Endothelial cell (in vitro differentiated cells): ENCODE data around the gene ATP6V0E2. TPM values are rescaled to one million over a fixed set of nuclear protein-coding genes. Genes with fewer than 3 reads are reported as not detected.

Source experiments
- DNase-seq: peaks from one replicate; pipeline ENCODE4 v3.0.0; 2021; ENCODE audit warnings: low spot score
- H3K27ac Mint-ChIP-seq: one replicate; pipeline ENCODE4 v1.8.0; 2021; ENCODE audit warnings: mixed read lengths, inconsistent platforms; ENCODE audit not compliant: unreplicated experiment
- H3K27me3 Mint-ChIP-seq: one replicate; pipeline ENCODE4 v1.8.0; 2021; ENCODE audit warnings: mild to moderate bottlenecking, moderate library complexity, mixed read lengths, inconsistent platforms; ENCODE audit not compliant: unreplicated experiment
- H3K36me3 Mint-ChIP-seq: one replicate; pipeline ENCODE4 v1.8.0; 2021; ENCODE audit warnings: mild to moderate bottlenecking, low read depth, mixed read lengths, inconsistent platforms; ENCODE audit not compliant: unreplicated experiment
- H3K4me1 Mint-ChIP-seq: one replicate; pipeline ENCODE4 v1.8.0; 2021; ENCODE audit warnings: mild to moderate bottlenecking, mixed read lengths, inconsistent platforms; ENCODE audit not compliant: unreplicated experiment
- H3K4me3 Mint-ChIP-seq: one replicate; pipeline ENCODE4 v1.8.0; 2021; ENCODE audit warnings: mild to moderate bottlenecking, mixed read lengths, inconsistent platforms; ENCODE audit not compliant: unreplicated experiment
- H3K9me3 Mint-ChIP-seq: one replicate; pipeline ENCODE4 v1.8.0; 2021; ENCODE audit warnings: mixed read lengths, inconsistent platforms; ENCODE audit not compliant: unreplicated experiment
- total RNA-seq: library from RNA; stranded (reverse); fragmentation: NEBNext Ultra II Directional; extraction: Animal tissue kit (Norgen Biotek cat#: 25700); gene quantifications from one replicate; pipeline ENCODE4 v1.2.1, GENCODE V29; 2021; ENCODE audit not compliant: unreplicated experiment
- TF ChIP-seq, protein P1 (sequence below): fragments of 200-600 bp; sonication (generic); IDR thresholded peaks from one replicate; pipeline ENCODE4 v1.5.0; 2021; ENCODE audit warnings: antibody characterized with exemption; ENCODE audit not compliant: unreplicated experiment

Gene ATP6V0E2
- total RNA-seq, 1 donor from 2014 or later: 18.5 TPM

- no peak for DNase-seq
- Mint-ChIP-seq H3K4me1 (peaks cover 3% of the 10 kb centered on the region), H3K27ac (no peak overlapping the region), H3K36me3 (peaks cover 9% of the 10 kb centered on the region), H3K9me3 (no peaks in the 10 kb centered on the region), H3K27me3 (peaks cover 11% of the 10 kb centered on the region), H3K4me3 (no peak overlapping the region)
- TF ChIP-seq, protein P1, sequence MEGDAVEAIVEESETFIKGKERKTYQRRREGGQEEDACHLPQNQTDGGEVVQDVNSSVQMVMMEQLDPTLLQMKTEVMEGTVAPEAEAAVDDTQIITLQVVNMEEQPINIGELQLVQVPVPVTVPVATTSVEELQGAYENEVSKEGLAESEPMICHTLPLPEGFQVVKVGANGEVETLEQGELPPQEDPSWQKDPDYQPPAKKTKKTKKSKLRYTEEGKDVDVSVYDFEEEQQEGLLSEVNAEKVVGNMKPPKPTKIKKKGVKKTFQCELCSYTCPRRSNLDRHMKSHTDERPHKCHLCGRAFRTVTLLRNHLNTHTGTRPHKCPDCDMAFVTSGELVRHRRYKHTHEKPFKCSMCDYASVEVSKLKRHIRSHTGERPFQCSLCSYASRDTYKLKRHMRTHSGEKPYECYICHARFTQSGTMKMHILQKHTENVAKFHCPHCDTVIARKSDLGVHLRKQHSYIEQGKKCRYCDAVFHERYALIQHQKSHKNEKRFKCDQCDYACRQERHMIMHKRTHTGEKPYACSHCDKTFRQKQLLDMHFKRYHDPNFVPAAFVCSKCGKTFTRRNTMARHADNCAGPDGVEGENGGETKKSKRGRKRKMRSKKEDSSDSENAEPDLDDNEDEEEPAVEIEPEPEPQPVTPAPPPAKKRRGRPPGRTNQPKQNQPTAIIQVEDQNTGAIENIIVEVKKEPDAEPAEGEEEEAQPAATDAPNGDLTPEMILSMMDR: no peak
These were observed 4.8 kb downstream of the ATP6V0E2 start for GRCh38 chr7:149878523-149878921.

- Mint-ChIP-seq H3K4me3 (no peak overlapping the region), H3K4me1 (peaks cover 3% of the 10 kb centered on the region), H3K27me3 (peaks cover 11% of the 10 kb centered on the region), H3K9me3 (no peaks in the 10 kb centered on the region), H3K36me3 (peaks cover 9% of the 10 kb centered on the region), H3K27ac (no peak overlapping the region)
- no peak for DNase-seq
- TF ChIP-seq, protein P1: no peak
These were observed 5.5 kb downstream of the ATP6V0E2 start for GRCh38 chr7:149879271-149879743.

DNA sequence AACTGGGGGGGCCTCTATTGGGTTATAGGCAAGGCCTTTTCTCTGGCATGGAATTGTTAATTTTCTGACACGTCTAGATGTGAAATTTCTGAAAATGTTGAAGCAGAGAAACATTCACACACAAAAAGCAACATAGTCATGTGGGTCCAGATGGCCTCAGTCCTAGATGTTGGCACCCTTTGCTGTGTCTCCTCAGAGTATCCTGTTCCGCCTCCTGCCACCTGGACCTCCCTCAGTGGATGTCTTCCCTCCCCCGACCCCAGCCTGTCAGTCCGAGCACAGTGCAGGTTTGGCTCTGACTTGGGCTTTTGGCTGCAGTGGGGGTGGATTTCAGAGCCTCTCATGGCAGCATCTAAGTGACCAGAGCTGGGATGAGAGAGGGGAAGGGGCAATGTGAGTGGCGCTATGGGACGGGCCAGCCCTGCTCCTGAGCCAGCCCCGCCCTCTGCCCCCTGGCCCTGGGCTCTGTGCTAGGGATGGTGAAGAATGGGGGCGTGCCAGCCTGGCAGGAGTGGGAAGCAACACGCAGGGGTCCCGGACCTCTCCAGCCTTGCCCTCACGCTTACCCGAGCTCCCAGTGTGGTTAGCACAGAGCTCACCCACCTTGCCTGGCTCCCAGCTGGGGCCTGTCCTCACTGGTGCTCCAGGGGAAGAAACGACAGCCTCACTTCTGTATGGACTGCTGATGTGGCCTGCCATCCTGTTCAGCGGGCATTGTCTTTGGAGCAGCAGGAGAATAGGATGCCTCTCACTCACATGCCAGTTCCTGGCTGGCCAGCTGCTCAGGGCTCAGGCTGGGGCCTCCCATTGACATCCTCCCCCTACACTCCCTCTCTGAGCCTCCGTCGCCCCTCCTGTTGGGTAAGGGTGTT is 6.2 kb downstream of the ATP6V0E2 start:
- H3K27me3 Mint-ChIP-seq: peaks cover 11% of the 10 kb centered on the region
- DNase-seq: no peak
- TF ChIP-seq, protein P1: no peak
- H3K36me3 Mint-ChIP-seq: peaks cover 4% of the 10 kb centered on the region
- no peak overlapping the region for H3K4me3 Mint-ChIP-seq
- no peaks in the 10 kb centered on the region for H3K4me1 Mint-ChIP-seq
- H3K9me3 Mint-ChIP-seq: no peaks in the 10 kb centered on the region
- no peak overlapping the region for H3K27ac Mint-ChIP-seq

- Mint-ChIP-seq H3K36me3 (no peaks in the 10 kb centered on the region), H3K27ac (no peak overlapping the region), H3K27me3 (peaks cover 8% of the 10 kb centered on the region), H3K9me3 (no peaks in the 10 kb centered on the region), H3K4me1 (no peaks in the 10 kb centered on the region), H3K4me3 (no peak overlapping the region)
- no peak for DNase-seq
- TF ChIP-seq, protein P1: no peak
These were observed 7.0 kb downstream of the ATP6V0E2 start for GRCh38 chr7:149880638-149881311.
